K562 (cell line): ENCODE measurements around the gene ADAM22. TPM values are rescaled to one million over a fixed set of nuclear protein-coding genes. Genes with fewer than 3 reads are reported as not detected.

Experiments used
- CEBPZ ChIP-seq: fragments of 150-350 bp; IDR thresholded peaks from 2 replicates; pipeline ENCODE4 v1.6.1; 2014; ENCODE audit warnings: low read depth, mild to moderate bottlenecking, low read length, borderline replicate concordance
- CTCFL ChIP-seq: IDR thresholded peaks from 2 replicates; pipeline ENCODE4 v1.6.1; 2011; ENCODE audit warnings: borderline replicate concordance, low read depth, mild to moderate bottlenecking, moderate library complexity, low read length; ENCODE audit not compliant: insufficient read depth, poor library complexity, severe bottlenecking
- ETV1 ChIP-seq: fragments of 450-650 bp; conservative IDR thresholded peaks from 2 replicates; pipeline ENCODE4 v1.6.1; 2016; ENCODE audit warnings: missing genetic modification characterization, control low read depth, low read depth, missing compliant biosample characterization
- PATZ1 ChIP-seq: fragments of 250-450 bp; sonication (Bioruptor Pico); IDR thresholded peaks from 2 replicates; pipeline ENCODE4 v1.5.0; 2020; ENCODE audit warnings: mild to moderate bottlenecking, borderline replicate concordance
- RNF219 ChIP-seq: fragments of 250-450 bp; sonication (Bioruptor Pico); IDR thresholded peaks from 2 replicates; pipeline ENCODE4 v1.5.0; 2022; ENCODE audit warnings: mild to moderate bottlenecking
- SMAD2 ChIP-seq: fragments of 150-350 bp; IDR thresholded peaks from 2 replicates; pipeline ENCODE4 v1.6.1; 2014; ENCODE audit warnings: low read depth, mild to moderate bottlenecking, low read length
- STAG1 ChIP-seq: sonication (generic); formaldehyde crosslinking; IDR thresholded peaks from 2 replicates; pipeline ENCODE4 v1.5.0; 2020; ENCODE audit warnings: missing genetic modification reagents, borderline replicate concordance
- TAF9B ChIP-seq: fragments of 450-650 bp; IDR thresholded peaks from 2 replicates; pipeline ENCODE4 v1.6.1; 2018; ENCODE audit warnings: mild to moderate bottlenecking; ENCODE audit not compliant: partially characterized antibody
- ZNF785 ChIP-seq: fragments of 250-450 bp; sonication (Bioruptor Pico); IDR thresholded peaks from 2 replicates; pipeline ENCODE4 v1.4.0; 2020; ENCODE audit warnings: mild to moderate bottlenecking
- polyA plus RNA-seq, 8 experiments: library from polyadenylated mRNA; depleted of rRNA in 4 of 8; stranded (reverse) in 5 of 8; unstranded in 3 of 8; fragments of >200 nt; fragmentation: Nextera tagmentation in 2 of 8; fragmentation: Illumina TruSeq in 1 of 8; extraction: Ambion mirVana in 2 of 8; extraction: Trizol in 1 of 8; gene quantifications; 2 replicates each; pipeline versions ENCODE4 v1.2.1 to v1.2.3, GENCODE V29; 2011 to 2014; ENCODE audit warnings: inconsistent platforms in 1 of 8, missing spikeins in 1 of 8
- total RNA-seq, 7 experiments: library from RNA; depleted of rRNA in 6 of 7; stranded (reverse); fragments of >200 nt in 6 of 7; fragmentation: Illumina TruSeq in 2 of 7; extraction: Trizol in 2 of 7; gene quantifications; 2 replicates each; pipeline versions ENCODE4 v1.2.1 to v1.2.3, GENCODE V29; 2011 to 2021; ENCODE audit warnings: low replicate concordance in 1 of 7

Gene ADAM22
- total and polyA plus RNA-seq, 9 of the 15 experiments (the other 6 are each of a cell fraction or from before 2014, with no cell fraction given): 0.01 to 0.58 (median 0.18) TPM

GRCh38 chr7:88219781-88220747 lies 286.0 kb downstream of the ADAM22 start, which contains the start of gene SRI (continued):
- TF ChIP-seq PATZ1: no peak
- TF ChIP-seq SMAD2: no peak
- TF ChIP-seq CEBPZ: no peak
- no peak for TF ChIP-seq ZNF785 (CRISPR knock-in tag)
- no peak for TF ChIP-seq TAF9B
- no peak for TF ChIP-seq ETV1 (tag)
- TF ChIP-seq STAG1 (CRISPR knock-in tag): no peak
- peak; percentile 97 for TF ChIP-seq CTCFL
- no peak for TF ChIP-seq RNF219
